ENCODE data around the gene CCDC69.

DNA sequence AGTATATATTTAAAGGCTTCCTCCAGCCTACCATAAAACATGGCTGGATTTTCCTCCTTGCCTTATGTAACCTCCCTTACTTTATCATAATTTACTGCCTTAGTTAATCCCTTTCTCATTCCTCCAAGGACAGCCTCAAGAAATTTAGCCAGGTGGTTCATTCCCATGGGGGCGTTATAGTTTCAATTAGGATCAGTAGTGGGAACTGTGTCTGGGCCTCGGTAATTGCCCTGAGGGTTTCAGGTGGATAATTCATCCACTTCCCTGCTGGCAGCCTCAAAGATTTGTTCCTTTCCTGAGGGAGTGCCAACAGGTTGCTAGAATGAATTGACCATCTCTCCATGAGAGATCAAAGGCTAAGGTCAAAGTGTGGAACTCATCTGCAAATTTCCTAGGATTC lies 24.8 kb upstream of the CCDC69 start:
- TF ChIP-seq NBN (IDR thresholded peaks at IDR 0.05) (no peak), CEBPZ (IDR thresholded peaks at IDR 0.05; ENCODE audit: low read depth, low read length) (no peak), NFIC (IDR thresholded peaks at IDR 0.05; ENCODE audit: low read depth, low read length) (no peak), RFX5 (IDR thresholded peaks at IDR 0.05; ENCODE audit: low read depth, low read length) (no peak), CHD4 (IDR thresholded peaks at IDR 0.05) (no peak)
- TF ChIP-seq, protein P1, sequence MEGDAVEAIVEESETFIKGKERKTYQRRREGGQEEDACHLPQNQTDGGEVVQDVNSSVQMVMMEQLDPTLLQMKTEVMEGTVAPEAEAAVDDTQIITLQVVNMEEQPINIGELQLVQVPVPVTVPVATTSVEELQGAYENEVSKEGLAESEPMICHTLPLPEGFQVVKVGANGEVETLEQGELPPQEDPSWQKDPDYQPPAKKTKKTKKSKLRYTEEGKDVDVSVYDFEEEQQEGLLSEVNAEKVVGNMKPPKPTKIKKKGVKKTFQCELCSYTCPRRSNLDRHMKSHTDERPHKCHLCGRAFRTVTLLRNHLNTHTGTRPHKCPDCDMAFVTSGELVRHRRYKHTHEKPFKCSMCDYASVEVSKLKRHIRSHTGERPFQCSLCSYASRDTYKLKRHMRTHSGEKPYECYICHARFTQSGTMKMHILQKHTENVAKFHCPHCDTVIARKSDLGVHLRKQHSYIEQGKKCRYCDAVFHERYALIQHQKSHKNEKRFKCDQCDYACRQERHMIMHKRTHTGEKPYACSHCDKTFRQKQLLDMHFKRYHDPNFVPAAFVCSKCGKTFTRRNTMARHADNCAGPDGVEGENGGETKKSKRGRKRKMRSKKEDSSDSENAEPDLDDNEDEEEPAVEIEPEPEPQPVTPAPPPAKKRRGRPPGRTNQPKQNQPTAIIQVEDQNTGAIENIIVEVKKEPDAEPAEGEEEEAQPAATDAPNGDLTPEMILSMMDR (IDR thresholded peaks at IDR 0.05 in 2 of 3, conservative IDR thresholded peaks at IDR 0.05 in 1 of 3; ENCODE audit: control insufficient read depth in 2 of 3, extremely low read depth in 1 of 3, insufficient read depth in 1 of 3, low read depth in 3 of 3, low read length in 3 of 3) = no peak
- TF ChIP-seq, protein P2, sequence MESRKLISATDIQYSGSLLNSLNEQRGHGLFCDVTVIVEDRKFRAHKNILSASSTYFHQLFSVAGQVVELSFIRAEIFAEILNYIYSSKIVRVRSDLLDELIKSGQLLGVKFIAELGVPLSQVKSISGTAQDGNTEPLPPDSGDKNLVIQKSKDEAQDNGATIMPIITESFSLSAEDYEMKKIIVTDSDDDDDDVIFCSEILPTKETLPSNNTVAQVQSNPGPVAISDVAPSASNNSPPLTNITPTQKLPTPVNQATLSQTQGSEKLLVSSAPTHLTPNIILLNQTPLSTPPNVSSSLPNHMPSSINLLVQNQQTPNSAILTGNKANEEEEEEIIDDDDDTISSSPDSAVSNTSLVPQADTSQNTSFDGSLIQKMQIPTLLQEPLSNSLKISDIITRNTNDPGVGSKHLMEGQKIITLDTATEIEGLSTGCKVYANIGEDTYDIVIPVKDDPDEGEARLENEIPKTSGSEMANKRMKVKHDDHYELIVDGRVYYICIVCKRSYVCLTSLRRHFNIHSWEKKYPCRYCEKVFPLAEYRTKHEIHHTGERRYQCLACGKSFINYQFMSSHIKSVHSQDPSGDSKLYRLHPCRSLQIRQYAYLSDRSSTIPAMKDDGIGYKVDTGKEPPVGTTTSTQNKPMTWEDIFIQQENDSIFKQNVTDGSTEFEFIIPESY (IDR thresholded peaks at IDR 0.05) = no peak

Measured in GM12878 (cell line).